Ovary (tissue), 9 donors: ENCODE results near the gene SPACA9. TPM values are rescaled to one million over a fixed set of nuclear protein-coding genes. Genes with fewer than 3 reads are reported as not detected.
A peak's percentile ranks its signal among the peaks of the same experiment; 100 is the strongest.

Source experiments
- DNase-seq, 5 donors: peaks; one replicate each; pipeline ENCODE4 v3.0.0-alpha.2; 2019 to 2020
- H3K27ac ChIP-seq, 2 donors: fragments of 200-600 bp; one replicate each; pipeline versions ENCODE4 v1.5.1 to v1.8.0; 2019 to 2022
- H3K27me3 ChIP-seq: fragments of 200-600 bp; one replicate; pipeline ENCODE4 v1.8.0; 2022
- H3K36me3 ChIP-seq: fragments of 200-600 bp; sonication (generic); one replicate; pipeline ENCODE4 v1.5.1; 2019
- H3K4me1 ChIP-seq: one replicate; pipeline ENCODE4 v1.8.1; 2013; ENCODE audit warnings: mild to moderate bottlenecking, moderate library complexity; ENCODE audit not compliant: insufficient read depth
- H3K4me3 ChIP-seq: fragments of 200-600 bp; sonication (generic); one replicate; pipeline ENCODE4 v1.5.1; 2017
- H3K9me3 ChIP-seq, 2 donors: fragments of 200-600 bp in 1 of 2; sonication (generic) in 1 of 2; one replicate each; pipeline versions ENCODE4 v1.5.1 to v1.8.1; 2013 to 2019; ENCODE audit warnings: mild to moderate bottlenecking in 1 of 2, moderate library complexity in 1 of 2
- EP300 ChIP-seq: sonication (generic); formaldehyde crosslinking; IDR thresholded peaks from one replicate; pipeline ENCODE4 v1.6.1; 2017; ENCODE audit warnings: antibody characterized with exemption
- POLR2A ChIP-seq: fragments of 450-650 bp; IDR thresholded peaks from one replicate; pipeline ENCODE4 v1.6.1; 2017; ENCODE audit warnings: antibody characterized with exemption, mild to moderate bottlenecking, moderate library complexity
- WGBS, 3 donors: extraction: QIAGEN DNeasy Blood & Tissue Kit in 1 of 3; methylation state at CpG; one replicate each; pipeline versions ENCODE4 v1.1.5 to v1.1.7; 2013 to 2017; 5-methylcytosine and 5-hydroxymethylcytosine counted together
- intact Hi-C, 4 donors: fragments of 100-400 bp; cut with DNase I; formaldehyde crosslinking; loops; one replicate each; pipeline versions ENCODE4 v1.11.0 to v1.15.1; 2022 to 2023
- polyA plus RNA-seq, 2 donors: library from polyadenylated mRNA; stranded (reverse); fragments of 200-250 nt in 1 of 2; fragments of 350-450 nt in 1 of 2; fragmentation: Illumina TruSeq in 1 of 2; extraction: RNeasy Lipid Tissue Mini Kit (QIAGEN cat#74804) in 1 of 2; gene quantifications; one replicate each; pipeline ENCODE4 v1.2.3, GENCODE V29; 2013 to 2014
- total RNA-seq, 7 donors: library from RNA; depleted of rRNA in 2 of 7; stranded (reverse); fragments of >200 nt in 2 of 7; fragmentation: NEBNext Ultra II Directional in 3 of 7; extraction: Animal tissue kit (Norgen Biotek cat#: 25700) in 3 of 7; gene quantifications; one replicate each; pipeline versions ENCODE4 v1.1.0 to v1.2.4, GENCODE V29; 2016 to 2023
- TF ChIP-seq, protein P1 (sequence below), 3 donors: fragments of 450-650 bp in 2 of 3; fragments of 200-600 bp in 1 of 3; IDR thresholded peaks; one replicate each; pipeline versions ENCODE4 v1.5.1 to v1.8.0; 2016 to 2022; ENCODE audit warnings: antibody characterized with exemption in 3 of 3, mild to moderate bottlenecking in 1 of 3
- donor health status: DM: no; HTN: no; CAD: no; lungs with moderate emphysema.
- donor health status: DM: no; HTN: no; CAD: no.
- donor health status: Bipolar disorder and iron deficiency.
- donor health status: DM: yes; HTN: yes; CAD: no.
- donor health status: DM: no; HTN: no; CAD: no.
- donor health status: DM: yes; HTN: yes; CAD: no.

Gene SPACA9
- total and polyA plus RNA-seq, 9 donors = 4.6 to 22.4 (median 8.6) TPM

DNA sequence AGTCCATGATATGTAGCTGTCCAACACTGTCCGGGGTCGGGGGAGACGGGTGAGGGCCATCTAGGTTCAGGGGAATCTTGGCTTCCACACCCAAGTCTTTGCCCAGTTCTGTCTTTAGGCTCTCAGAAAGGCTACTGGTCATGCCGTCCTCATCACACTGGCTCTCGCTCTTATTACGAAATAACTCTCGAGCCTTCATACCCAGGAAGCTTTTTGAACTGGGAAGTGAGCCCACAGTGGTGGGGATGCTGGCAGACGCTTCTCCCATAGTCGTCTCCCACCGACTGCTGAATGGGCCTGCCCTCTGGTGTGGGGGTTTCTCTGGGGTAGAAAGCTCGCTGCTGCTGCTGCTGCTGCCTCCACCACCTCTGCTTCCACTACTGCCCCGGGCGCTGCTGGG, 17.6 kb downstream of the SPACA9 start:
- DNase-seq = no peak
- 82 to 87% (median 84%) methylated on average over 13 of the region's 13 CpGs for whole genome bisulfite sequencing, 3 donors
- H3K4me3 ChIP-seq = no peak overlapping the region
- H3K36me3 ChIP-seq = no peaks in the 10 kb centered on the region
- TF ChIP-seq EP300 (no peak), POLR2A (no peak)
- TF ChIP-seq, protein P1, sequence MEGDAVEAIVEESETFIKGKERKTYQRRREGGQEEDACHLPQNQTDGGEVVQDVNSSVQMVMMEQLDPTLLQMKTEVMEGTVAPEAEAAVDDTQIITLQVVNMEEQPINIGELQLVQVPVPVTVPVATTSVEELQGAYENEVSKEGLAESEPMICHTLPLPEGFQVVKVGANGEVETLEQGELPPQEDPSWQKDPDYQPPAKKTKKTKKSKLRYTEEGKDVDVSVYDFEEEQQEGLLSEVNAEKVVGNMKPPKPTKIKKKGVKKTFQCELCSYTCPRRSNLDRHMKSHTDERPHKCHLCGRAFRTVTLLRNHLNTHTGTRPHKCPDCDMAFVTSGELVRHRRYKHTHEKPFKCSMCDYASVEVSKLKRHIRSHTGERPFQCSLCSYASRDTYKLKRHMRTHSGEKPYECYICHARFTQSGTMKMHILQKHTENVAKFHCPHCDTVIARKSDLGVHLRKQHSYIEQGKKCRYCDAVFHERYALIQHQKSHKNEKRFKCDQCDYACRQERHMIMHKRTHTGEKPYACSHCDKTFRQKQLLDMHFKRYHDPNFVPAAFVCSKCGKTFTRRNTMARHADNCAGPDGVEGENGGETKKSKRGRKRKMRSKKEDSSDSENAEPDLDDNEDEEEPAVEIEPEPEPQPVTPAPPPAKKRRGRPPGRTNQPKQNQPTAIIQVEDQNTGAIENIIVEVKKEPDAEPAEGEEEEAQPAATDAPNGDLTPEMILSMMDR (IDR thresholded peaks at IDR 0.05) = no peak
- intact Hi-C loops = no loop called here
- no peaks in the 10 kb centered on the region for H3K9me3 ChIP-seq
- H3K4me1 ChIP-seq = peaks cover 2% of the 10 kb centered on the region
- no peaks in the 10 kb centered on the region for H3K27me3 ChIP-seq
- peak overlapping the region in 1 of 2 donors; percentile 68 for H3K27ac ChIP-seq

DNA sequence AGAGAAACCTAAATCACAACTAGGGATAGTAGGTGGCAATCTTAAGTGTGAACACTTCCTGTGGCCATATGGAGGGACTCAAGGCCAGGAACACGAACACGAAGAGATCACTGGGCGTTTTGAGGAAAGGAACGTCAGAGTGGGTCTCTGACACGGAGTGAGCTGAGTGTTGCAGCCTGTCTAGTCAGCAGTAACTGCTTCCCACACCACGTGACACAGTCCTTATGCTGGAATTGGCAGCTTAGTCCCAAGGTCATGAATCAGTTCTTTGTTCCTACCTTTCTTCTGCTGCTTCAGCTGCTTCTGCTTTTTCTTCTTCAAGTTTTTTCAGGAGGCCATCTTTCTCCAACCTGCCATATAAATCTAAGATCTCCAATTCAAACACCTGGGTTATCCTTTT, 18.2 kb downstream of the SPACA9 start:
- Histone ChIP-seq H3K9me3 (no peaks in the 10 kb centered on the region), H3K27me3 (no peaks in the 10 kb centered on the region), H3K4me3 (no peak overlapping the region), H3K4me1 (peaks cover 2% of the 10 kb centered on the region), H3K36me3 (no peaks in the 10 kb centered on the region), H3K27ac (peak overlapping the region; percentile 6 to 68)
- TF ChIP-seq POLR2A = no peak
- TF ChIP-seq, protein P1 (IDR thresholded peaks at IDR 0.05) = no peak
- no peak for TF ChIP-seq EP300
- 9 to 23% (median 14%) methylated on average over 6 of the region's 6 CpGs for WGBS, 3 donors
- DNase-seq = peak; percentile 56 to 73 (median 60)
- intact Hi-C loops = no loop called here

DNA sequence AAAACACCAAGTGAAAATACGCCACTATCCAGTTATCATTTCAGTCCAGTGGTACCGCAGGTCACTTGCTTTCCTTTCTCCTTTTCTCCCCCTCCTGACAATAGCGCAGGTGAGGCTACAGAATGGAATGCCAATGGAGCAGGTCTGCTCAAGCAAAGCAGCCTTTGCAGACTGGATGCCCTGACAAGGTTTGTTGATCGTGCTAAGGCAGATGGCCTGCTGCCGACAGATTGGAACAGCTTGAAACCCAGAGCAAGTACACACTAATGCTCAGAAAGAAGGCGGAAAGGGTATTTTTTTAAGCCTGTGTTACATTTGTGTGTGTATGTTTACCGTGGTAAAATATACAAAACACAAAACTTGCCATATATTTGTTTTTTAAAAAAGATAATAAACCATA, 19.4 kb downstream of the SPACA9 start:
- Histone ChIP-seq H3K9me3 (no peaks in the 10 kb centered on the region), H3K27ac (no peak overlapping the region), H3K4me3 (no peak overlapping the region), H3K4me1 (peaks cover 2% of the 10 kb centered on the region), H3K27me3 (no peaks in the 10 kb centered on the region), H3K36me3 (no peaks in the 10 kb centered on the region)
- no peak for DNase-seq
- TF ChIP-seq POLR2A (no peak), EP300 (no peak)
- TF ChIP-seq, protein P1 (IDR thresholded peaks at IDR 0.05) = no peak
- intact Hi-C loops = no loop called here
- 88 to 91% (median 89%) methylated on average over 7 of the region's 7 CpGs for WGBS, 3 donors

DNA sequence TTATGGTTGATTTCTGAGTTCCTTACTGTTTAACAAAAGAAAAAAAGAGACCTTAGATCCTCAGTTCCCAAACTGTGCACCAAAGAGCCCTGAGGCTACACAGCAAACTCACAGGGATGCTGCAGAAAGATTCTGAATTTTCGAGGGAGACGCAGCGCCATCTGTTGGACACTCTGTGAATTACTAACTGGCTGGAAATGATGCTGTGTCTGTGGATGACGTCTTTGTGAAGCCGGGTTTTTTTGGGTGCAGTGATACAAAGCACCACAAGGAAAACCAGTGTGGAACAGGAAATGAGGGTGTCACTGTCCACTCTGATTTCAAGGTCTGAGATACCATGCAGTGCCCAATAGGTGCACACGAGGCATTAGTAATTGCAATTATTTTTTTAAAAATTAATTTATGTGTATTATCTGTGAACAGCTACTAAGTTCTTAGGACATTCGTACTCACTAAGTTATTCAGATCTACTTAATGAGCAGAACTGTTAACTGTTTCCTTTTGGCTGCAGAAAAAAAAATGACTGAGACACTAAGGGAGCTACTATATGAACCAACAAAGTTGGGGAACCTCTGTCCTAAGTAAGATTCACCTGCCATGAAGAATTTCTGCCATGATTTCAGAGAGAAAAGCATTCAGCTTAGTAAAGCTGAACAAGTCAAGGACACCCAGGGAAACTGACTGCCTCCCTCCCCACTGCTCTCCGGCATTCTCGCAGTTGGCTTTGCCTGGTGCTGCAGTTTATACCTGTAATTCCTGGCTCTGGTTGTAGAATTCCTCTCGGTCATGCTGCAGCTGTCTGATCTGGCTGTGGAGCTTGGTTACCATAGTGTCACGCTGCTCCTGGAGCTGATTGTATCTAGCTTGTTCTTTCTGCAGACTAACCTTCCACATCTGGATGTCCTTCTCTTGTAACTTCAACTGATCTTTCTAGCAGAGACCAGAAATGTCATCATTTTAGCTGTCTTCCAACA, 23.4 kb downstream of the SPACA9 start:
- intact Hi-C loops = loop anchor here in 2 of 4 donors (10.0 kb wide), 2 partner anchors 97 to 237 kb away; partner anchors contain the start of gene DDX31 (in 1 of the 2)
- TF ChIP-seq EP300 = no peak
- TF ChIP-seq, protein P1 (IDR thresholded peaks at IDR 0.05) = peak; percentile 71 to 82 (median 74)
- H3K27me3 ChIP-seq = no peaks in the 10 kb centered on the region
- peak; percentile 58 to 83 (median 75) for DNase-seq
- no peak overlapping the region for H3K4me3 ChIP-seq
- H3K36me3 ChIP-seq = no peaks in the 10 kb centered on the region
- H3K9me3 ChIP-seq = no peaks in the 10 kb centered on the region
- 39 to 41% (median 39%) methylated on average over 11 of the region's 11 CpGs for WGBS, 3 donors
- H3K4me1 ChIP-seq = no peaks in the 10 kb centered on the region
- peak overlapping the region in 1 of 2 donors; percentile 2 for H3K27ac ChIP-seq
